ENCODE data around the gene ANO1. TPM values are rescaled to one million over a fixed set of nuclear protein-coding genes. Genes with fewer than 3 reads are reported as not detected.

ANO1 gene
- total RNA-seq, 1 donor from 2014 or later = 3.8 TPM

GRCh38 chr11:70060611-70061293 lies 17.4 kb upstream of the ANO1 start:
- Mint-ChIP-seq H3K27ac (ENCODE audit: unreplicated experiment) (no peak overlapping the region), H3K4me3 (ENCODE audit: unreplicated experiment) (no peak overlapping the region), H3K9me3 (ENCODE audit: unreplicated experiment) (no peaks in the 10 kb centered on the region), H3K36me3 (ENCODE audit: low read depth, unreplicated experiment) (no peaks in the 10 kb centered on the region), H3K27me3 (ENCODE audit: unreplicated experiment) (no peaks in the 10 kb centered on the region), H3K4me1 (ENCODE audit: unreplicated experiment) (peaks cover 10% of the 10 kb centered on the region)
- TF ChIP-seq CTCF (IDR thresholded peaks at IDR 0.05; ENCODE audit: unreplicated experiment) = no peak
- no peak for DNase-seq (ENCODE audit: low spot score)

GRCh38 chr11:70061734-70062133 lies 16.4 kb upstream of the ANO1 start:
- no peak for DNase-seq (ENCODE audit: low spot score)
- H3K27ac Mint-ChIP-seq (ENCODE audit: unreplicated experiment) = no peak overlapping the region
- no peak for TF ChIP-seq CTCF (IDR thresholded peaks at IDR 0.05; ENCODE audit: unreplicated experiment)
- no peak overlapping the region for H3K4me3 Mint-ChIP-seq (ENCODE audit: unreplicated experiment)
- no peaks in the 10 kb centered on the region for H3K9me3 Mint-ChIP-seq (ENCODE audit: unreplicated experiment)
- no peaks in the 10 kb centered on the region for H3K36me3 Mint-ChIP-seq (ENCODE audit: low read depth, unreplicated experiment)
- H3K4me1 Mint-ChIP-seq (ENCODE audit: unreplicated experiment) = peaks cover 10% of the 10 kb centered on the region
- H3K27me3 Mint-ChIP-seq (ENCODE audit: unreplicated experiment) = no peaks in the 10 kb centered on the region

GRCh38 chr11:70063121-70063520 lies 15.0 kb upstream of the ANO1 start:
- Mint-ChIP-seq H3K4me3 (ENCODE audit: unreplicated experiment) (no peak overlapping the region), H3K4me1 (ENCODE audit: unreplicated experiment) (peaks cover 12% of the 10 kb centered on the region), H3K36me3 (ENCODE audit: low read depth, unreplicated experiment) (no peaks in the 10 kb centered on the region), H3K27ac (ENCODE audit: unreplicated experiment) (no peak overlapping the region), H3K27me3 (ENCODE audit: unreplicated experiment) (no peaks in the 10 kb centered on the region), H3K9me3 (ENCODE audit: unreplicated experiment) (no peaks in the 10 kb centered on the region)
- TF ChIP-seq CTCF (IDR thresholded peaks at IDR 0.05; ENCODE audit: unreplicated experiment) = no peak
- DNase-seq (ENCODE audit: low spot score) = no peak

GRCh38 chr11:70063555-70063954 lies 14.6 kb upstream of the ANO1 start:
- DNase-seq (ENCODE audit: low spot score) = no peak
- no peaks in the 10 kb centered on the region for H3K9me3 Mint-ChIP-seq (ENCODE audit: unreplicated experiment)
- H3K4me3 Mint-ChIP-seq (ENCODE audit: unreplicated experiment) = no peak overlapping the region
- no peak for TF ChIP-seq CTCF (IDR thresholded peaks at IDR 0.05; ENCODE audit: unreplicated experiment)
- H3K36me3 Mint-ChIP-seq (ENCODE audit: low read depth, unreplicated experiment) = no peaks in the 10 kb centered on the region
- H3K27ac Mint-ChIP-seq (ENCODE audit: unreplicated experiment) = peak overlapping the region; percentile 0
- no peaks in the 10 kb centered on the region for H3K27me3 Mint-ChIP-seq (ENCODE audit: unreplicated experiment)
- H3K4me1 Mint-ChIP-seq (ENCODE audit: unreplicated experiment) = peaks cover 15% of the 10 kb centered on the region

- Mint-ChIP-seq H3K4me1 (ENCODE audit: unreplicated experiment) (peaks cover 15% of the 10 kb centered on the region), H3K36me3 (ENCODE audit: low read depth, unreplicated experiment) (no peaks in the 10 kb centered on the region), H3K4me3 (ENCODE audit: unreplicated experiment) (no peak overlapping the region), H3K27me3 (ENCODE audit: unreplicated experiment) (no peaks in the 10 kb centered on the region), H3K9me3 (ENCODE audit: unreplicated experiment) (no peaks in the 10 kb centered on the region), H3K27ac (ENCODE audit: unreplicated experiment) (peak overlapping the region; percentile 2)
- TF ChIP-seq CTCF (IDR thresholded peaks at IDR 0.05; ENCODE audit: unreplicated experiment) = no peak
- no peak for DNase-seq (ENCODE audit: low spot score)
Measured at GRCh38 chr11:70064008-70064725, 13.9 kb upstream of the ANO1 start.

Measured in endothelial cell (in vitro differentiated cells).